HG02759 (cell line): Measurements from ENCODE around the gene EFNA1.

ENCODE experiments used
- ATAC-seq: cut with Tn5 transposase; IDR thresholded peaks from one replicate; pipeline ENCODE4 v1.9.1; 2021; ENCODE audit warnings: mild to moderate bottlenecking, moderate library complexity; ENCODE audit not compliant: unreplicated experiment

The EFNA1 gene

DNA sequence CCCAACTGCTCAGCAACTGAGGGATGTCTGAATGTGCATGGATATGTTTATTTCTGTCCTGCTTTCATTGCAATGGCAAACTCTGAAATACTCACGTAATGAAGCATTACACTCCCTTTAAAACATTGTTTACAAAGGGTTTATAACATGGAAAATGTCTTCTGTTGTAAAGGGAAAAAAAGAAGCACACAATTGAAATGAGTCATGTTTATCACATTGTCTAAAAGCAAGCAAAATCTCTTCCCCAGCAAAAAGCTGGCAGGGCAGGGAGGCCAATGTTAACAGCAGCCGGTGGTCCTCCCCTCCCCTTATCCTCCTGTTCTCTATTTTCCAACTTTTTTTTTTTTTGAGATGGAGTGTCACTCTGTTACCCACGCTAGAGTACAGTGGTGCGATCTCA lies 3.9 kb upstream of the EFNA1 start:
- no peak for ATAC-seq

DNA sequence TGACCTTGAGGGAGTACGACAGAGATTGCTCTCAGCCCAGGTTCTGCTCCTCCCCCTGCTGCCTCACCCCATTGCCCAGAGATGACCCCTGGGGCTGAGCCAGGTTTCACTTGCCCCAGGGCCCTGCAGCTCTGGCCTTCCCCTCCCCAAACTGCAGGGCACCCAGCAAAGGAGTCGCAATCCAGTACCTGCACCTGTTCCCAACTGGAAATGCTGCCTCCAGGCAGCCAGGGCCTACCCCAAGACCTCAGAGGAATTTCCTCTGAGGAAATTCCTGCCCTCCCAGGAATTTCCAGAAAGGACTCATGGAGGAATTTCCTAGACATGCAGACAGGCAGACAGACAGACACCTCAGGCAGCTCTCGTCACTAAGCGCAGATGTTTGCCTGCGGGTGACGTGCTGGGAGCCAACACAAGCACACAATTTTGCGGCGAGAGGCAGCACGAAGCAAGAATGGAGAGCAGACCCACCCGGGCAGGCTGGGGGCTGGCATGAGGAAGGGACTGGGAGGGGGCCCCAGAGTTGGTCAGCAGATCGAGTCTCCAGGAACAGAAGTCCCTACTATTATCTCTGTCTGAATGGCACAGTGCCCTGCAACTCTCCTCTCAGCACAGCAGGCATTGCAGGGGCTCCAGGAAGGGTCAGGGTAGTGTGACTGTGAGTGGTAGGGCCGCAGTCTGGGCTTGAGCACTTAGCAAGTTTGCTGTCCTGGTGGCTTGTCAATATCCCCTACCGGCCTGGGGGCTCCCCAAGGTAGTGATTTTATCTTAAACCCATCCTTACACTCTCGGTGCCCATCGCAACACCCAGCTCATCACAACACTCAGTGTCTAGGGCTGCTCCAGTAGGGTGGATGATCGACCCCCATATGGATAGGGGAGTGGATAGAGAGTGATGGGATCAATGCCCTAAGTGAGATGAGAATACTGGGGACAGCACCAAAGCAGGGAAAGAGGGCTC lies 2.9 kb upstream of the EFNA1 start:
- no peak for ATAC-seq

DNA sequence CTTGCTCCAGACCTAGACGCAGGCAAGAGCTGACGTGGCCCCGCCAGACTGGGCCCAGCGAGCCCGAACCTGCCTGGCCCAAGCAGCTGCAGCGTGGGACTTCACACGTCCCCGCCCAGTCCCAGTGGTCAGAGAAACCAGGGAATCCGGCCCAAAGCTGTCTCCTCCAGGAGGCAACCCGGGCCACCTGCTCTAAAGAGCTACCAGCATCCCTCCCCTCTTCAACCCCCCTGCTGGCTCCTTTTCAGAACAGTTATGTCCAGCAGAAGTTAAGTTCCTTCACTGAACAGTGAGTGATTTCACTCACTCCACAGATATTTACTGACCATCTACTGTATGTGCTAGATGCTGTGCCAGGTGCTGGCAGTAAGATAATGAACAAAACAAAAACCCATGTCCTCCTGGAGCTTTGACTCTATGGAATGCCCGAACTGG lies 2.1 kb upstream of the EFNA1 start:
- ATAC-seq: no peak

DNA sequence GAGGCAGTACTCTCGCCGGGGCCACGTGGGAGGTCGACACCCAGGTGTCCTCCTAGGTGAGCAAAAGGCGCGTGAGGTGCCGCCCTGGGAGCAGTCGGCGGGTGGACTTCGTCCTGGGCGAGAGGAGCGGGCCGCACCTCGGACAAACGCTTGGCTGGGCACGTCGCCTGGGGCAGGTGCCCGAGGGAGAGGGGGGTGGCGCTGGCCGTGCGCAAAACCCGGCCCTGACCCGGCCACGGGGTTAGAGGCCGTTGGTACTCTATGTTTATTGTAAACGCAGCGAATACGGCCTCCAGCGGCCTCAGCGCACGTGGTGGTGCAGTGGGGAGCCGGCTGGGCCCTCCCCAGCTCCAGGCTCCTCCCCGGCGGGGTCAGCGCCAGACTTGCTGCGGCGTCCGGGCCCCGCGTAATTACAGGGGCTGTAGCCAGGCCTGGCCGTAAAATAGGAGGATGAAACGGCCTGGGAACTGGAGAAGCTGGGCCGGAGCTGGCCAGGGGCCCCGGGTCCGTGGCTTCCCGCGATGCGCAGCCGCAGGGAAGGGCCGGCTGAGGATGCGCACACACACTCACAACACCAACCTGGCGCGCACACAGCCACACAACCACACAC lies 1.6 kb upstream of the EFNA1 start:
- no peak for ATAC-seq

DNA sequence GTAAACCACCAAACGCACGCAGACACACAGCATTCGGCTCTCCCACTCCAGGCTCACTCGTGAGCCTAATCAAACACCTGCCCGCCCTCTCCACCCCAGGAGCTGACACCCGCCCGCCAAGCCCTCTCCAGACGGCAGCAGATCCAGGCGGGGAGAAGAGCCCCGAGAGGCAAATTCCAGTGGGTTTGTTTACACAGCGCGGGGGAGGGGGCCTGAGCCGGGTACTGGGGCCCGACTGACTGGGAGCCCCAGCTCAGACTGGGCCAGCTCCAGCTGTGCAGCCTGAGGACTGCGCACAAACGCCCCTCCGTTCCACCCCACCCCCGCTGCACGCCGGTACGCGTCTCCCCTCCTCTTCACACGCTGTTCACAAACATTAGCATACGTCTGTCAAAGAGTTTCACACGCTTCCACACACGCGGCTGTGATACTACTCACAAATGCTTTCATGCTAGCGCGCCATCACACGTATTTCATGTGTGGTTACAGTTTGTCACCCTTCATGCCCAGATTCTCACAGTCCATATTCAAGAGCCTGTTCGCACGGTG lies 1.0 kb upstream of the EFNA1 start:
- no peak for ATAC-seq

DNA sequence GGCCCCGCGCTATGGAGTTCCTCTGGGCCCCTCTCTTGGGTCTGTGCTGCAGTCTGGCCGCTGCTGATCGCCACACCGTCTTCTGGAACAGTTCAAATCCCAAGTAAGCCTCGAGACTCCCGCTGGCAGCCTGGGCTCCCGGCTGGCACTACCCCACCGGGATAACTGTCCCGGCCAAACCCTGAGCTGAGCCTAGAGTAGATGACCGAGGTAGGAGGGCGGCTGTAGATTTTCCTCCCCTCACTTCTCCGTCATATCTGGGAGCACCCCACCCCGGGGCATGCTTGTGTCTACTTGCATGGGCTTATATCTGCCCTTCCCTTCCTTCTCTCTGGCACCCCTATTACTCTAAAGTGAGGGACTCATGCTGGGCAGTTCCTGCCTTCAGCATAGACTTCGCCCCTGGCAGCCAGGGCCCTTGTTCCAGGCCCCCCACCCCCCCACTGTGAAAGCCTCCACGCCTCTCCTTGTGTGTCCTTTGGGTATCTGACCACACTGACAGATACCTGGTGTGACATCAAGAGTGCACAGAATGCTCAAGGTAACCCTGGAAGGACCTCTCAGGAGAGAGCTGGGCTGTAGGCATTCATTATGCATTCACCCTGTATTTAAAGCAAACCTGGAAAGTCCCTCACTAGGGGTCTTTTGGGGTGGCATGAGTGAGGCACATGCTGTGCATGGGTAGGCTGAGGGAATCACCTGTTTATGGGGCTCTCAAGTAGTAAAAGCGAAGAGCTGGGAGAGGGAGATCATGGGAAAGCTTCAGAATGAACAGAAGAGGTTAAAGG lies 485 bp downstream of the EFNA1 start:
- no peak for ATAC-seq

DNA sequence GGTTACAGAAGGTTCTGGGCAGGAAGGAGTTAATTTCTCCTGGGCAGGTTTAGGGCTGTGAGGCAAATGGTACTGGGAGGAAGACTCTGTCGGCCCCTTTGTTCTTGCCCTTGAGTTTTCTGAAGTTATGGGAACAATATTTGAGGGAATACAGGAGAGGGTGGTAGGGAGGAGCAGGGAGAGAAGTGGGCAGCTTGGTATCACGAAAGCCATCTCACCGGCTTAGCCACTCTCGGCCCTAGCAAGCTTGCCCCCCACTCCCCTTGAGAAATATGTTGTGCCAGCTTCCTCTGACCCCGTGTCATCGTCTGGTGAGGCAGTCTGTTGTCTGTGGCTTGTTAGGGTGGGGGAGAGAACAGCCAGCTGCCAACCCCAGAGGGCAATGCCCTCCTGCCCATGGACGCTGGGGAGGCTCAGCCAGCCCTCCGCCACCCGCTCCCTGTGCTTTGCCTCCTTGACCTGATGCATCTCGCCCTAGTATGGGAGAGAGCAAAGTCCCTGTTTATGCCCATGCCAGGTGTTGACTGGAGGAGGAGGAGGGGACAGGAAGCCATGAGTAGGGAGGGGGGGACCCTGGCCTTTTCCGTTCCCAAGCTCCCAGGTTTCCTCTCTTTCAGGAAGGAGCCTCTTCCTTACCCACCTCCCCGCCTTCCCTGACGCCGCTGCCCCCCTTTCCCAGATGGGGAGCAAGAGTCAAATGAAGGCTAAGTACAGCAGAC lies 1.2 kb downstream of the EFNA1 start:
- ATAC-seq: no peak

DNA sequence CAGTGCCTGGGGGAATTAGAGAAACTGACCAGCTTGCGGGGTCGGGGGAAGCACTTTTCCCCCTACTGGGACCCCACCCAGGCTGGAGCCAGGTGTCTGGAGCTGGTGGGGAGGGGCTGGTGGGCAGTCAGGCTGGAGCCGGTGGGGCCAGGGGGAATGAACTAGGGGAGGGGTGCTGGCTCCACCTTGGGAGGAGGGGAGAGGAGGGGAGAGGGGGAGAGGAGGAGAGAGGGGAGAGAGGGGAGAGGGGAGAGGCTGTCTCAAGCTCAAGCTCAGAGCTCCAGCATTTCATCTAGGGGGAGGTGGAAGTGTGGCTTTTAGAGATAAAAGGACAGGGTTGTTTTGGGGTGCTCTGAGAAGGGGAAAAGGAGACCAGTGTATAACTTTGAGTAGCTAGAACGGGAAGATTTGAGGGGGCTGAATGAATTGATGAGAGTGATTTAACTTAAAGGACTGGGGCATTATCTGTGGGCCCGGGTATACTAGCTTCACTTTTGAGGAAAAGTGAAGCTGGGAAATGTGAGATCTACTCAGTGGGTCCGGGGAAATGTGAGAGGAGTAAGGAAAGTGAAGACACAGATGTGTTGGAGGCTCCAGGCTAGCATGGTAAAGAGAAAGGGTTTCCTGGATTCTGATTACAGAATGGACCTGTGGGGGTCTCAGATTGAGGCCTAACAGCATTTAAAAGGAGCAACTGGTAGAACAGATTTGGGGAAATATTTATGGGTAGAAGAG lies 2.8 kb downstream of the EFNA1 start:
- no peak for ATAC-seq

DNA sequence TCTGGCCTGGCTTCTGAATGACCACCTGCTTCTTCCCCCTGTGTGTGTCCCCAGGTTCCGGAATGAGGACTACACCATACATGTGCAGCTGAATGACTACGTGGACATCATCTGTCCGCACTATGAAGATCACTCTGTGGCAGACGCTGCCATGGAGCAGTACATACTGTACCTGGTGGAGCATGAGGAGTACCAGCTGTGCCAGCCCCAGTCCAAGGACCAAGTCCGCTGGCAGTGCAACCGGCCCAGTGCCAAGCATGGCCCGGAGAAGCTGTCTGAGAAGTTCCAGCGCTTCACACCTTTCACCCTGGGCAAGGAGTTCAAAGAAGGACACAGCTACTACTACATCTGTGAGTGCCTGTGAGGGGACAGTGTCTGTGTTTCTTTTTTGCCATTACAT lies 3.6 kb downstream of the EFNA1 start:
- no peak for ATAC-seq

DNA sequence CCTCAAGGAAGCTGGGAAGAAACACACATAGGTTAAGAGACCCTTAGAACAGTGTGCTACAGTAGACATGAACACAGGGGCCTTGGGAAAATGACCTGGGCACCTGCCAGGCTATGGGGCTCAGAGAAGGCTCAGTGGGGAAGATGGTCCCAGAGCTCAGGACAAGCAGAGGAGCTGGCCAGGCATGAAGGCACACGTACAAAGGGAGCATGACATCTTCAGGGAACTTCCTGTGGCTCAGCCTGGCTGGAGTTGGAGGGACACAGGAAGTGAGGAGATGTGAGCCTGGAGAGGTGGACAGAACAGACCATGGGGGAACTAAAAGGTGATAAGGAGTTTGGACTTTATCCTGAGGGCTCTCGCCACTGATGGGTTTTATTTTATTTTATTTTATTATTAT lies 4.2 kb downstream of the EFNA1 start:
- ATAC-seq: no peak

DNA sequence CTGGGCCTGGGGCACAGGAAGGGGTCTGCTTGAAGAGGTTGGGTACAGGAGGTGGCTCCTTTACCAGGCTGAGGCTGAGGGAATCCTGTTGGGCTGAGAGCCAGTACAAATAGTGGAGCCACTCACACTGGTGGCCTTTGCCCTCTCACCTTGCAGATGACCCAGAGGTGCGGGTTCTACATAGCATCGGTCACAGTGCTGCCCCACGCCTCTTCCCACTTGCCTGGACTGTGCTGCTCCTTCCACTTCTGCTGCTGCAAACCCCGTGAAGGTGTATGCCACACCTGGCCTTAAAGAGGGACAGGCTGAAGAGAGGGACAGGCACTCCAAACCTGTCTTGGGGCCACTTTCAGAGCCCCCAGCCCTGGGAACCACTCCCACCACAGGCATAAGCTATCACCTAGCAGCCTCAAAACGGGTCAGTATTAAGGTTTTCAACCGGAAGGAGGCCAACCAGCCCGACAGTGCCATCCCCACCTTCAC lies 6.2 kb downstream of the EFNA1 start:
- ATAC-seq: no peak

DNA sequence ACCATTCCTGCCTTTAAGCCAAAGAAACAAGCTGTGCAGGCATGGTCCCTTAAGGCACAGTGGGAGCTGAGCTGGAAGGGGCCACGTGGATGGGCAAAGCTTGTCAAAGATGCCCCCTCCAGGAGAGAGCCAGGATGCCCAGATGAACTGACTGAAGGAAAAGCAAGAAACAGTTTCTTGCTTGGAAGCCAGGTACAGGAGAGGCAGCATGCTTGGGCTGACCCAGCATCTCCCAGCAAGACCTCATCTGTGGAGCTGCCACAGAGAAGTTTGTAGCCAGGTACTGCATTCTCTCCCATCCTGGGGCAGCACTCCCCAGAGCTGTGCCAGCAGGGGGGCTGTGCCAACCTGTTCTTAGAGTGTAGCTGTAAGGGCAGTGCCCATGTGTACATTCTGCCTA lies 6.6 kb downstream of the EFNA1 start:
- no peak for ATAC-seq

DNA sequence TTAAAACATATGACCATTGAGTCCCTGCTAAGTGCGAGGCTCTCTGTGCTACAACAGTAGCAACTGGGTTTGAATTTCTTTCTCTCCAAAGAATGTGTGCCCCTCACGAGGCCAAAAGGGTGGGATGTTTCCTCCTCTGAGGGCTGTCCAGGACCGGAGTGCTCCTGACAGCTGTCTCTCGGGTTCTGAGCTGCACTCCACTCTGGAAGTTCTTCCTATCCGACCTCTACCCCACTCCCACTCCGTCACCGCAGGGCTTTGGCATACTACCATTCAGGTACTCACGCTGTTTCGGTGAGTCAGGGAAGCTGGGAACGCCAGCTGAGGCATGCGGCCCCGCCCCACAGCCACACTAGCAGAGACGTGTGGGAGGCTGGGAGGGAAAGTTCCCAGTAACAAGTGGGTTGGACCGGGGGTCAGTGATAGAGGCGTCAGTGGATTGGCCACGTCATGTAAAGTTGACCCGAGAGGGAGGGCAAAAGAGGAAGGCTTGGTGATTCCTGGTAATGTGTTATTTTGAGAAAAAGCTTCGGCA lies 7.3 kb downstream of the EFNA1 start:
- ATAC-seq: no peak

DNA sequence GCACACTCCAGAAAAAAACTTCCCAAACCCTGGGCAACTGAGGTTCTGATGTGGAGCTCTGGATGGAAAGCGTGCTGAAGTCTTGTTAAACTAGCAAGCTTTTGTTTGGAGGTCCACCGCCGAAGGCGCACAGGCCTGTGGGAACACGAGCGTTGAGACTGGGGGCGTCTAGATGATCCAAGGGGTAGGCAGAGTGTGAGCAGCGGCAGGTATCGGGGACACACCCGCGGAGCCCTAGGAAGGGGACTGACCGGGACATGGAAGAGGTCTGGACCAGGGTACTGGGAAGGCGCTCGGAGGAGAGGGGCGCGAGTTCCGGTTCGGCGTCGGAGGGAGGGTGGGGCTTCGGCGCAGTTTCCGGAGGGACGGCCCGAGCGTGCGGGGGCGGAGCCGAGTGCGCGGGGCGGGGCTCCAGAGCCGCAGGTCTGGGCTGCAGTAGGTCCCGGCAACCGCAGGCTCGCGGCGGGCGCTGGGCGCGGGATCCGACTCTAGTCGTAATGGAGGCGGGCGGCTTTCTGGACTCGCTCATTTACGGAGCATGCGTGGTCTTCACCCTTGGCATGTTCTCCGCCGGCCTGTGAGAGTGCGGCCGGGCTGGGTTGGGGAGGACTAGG lies 7.8 kb downstream of the EFNA1 start, which contains the start of gene SLC50A1:
SLC50A1 (plus strand) TSS at position 438 of the 614 bp plus-strand sequence; CDS start at position 498, 60 bp downstream.
- ATAC-seq: peak; percentile 81

DNA sequence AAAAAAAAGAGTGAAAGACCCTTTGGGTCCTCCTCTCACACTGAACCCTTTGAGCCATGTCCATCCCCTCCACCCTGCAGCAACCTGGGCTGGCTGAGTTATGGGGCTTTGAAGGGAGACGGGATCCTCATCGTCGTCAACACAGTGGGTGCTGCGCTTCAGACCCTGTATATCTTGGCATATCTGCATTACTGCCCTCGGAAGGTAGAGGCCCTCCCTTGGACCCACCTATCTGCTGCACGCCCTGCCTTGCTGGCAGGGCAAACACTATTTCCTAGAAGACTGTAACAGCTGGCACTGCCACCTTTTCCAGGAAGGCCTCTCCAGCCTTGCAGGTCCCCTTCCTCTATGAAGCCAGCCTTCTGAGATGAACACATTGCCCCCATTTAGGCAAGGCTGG lies 9.1 kb downstream of the EFNA1 start:
- no peak for ATAC-seq

DNA sequence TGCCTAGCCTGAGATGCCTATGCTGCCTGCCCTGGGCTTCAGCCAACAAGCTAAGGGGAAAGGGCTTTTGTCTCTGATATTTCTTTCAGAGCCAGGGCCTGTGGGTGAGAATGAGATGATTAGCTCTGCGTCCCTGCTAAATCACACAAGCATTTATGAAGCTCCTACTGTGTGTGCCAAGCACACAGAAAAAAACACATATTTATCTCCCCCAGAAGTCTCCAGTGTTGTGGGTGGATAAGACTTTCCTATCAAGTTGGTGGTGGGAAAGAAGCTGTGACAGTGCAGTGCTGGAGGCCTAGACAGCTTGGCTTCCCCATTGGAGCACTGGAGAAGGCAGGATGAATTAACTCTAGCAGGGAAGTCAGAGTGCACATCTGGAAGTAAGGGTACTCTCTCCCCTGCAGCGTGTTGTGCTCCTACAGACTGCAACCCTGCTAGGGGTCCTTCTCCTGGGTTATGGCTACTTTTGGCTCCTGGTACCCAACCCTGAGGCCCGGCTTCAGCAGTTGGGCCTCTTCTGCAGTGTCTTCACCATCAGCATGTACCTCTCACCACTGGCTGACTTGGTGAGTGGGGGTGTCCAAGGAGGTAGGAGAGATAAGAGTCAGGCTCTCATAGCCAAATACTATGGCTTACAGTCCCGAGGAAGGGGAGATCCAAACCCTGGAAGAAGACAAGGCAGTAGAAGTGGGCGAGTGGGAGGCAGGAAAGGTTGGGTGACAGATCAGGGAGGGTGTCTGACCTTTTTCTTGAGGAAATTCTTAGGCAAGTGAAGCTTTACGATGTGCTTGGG lies 9.7 kb downstream of the EFNA1 start:
- ATAC-seq: no peak

DNA sequence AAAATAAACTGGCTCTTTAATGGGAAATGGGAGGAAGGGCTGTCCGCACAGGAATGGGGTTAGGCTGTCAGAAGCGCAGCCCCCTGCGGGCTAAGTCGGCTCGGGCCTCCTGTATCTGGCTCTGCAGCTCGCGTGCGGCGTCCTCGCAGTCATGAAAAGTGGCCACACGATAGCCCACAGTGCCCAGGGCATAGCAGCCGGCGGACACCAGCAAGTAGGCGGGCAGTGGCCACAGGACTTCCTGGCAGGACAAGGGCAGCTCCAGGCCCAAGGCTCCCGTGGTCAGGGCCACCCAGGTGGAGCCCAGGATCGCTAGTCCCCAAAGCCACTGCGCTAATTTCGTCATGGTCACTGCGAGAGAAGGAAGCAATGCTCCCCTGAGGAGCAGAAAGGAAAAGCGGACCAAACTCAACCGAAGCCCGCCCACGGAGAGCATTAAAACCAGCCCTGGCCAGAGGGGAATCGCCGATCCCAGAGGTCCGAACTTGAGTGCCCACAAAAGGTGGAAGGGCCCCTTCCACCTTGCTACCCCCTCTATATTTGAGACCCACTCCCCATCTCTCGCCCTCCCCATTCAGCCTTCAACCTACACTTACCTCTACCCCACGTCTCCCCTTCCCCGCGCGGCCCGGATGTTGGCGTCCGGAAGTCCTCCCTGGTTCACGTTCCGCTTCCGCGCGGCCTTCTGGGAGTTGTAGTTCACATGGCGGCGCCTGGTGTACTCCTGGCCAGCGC lies 12.4 kb downstream of the EFNA1 start, which contains the start of gene DPM3:
DPM3 (minus strand) TSS at position 637 of the 735 bp plus-strand sequence; CDS start at position 346, 291 bp downstream.
- peak; percentile 75 for ATAC-seq
